ENCODE results near the gene ARFGEF2. TPM values are rescaled to one million over a fixed set of nuclear protein-coding genes. Genes with fewer than 3 reads are reported as not detected.

ARFGEF2 gene
- total RNA-seq, 1 experiment from 2014 or later: 22.2 TPM

GRCh38 chr20:48931527-48932374, 10.2 kb downstream of the ARFGEF2 start:
- no peak overlapping the region; a peak in 1 of 4 replicates for H3K4me3 ChIP-seq (replicated peaks in 1 of 2; ENCODE audit: low read depth in 1 of 2, low read length in 2 of 2)
- no peak overlapping the region for H2AFZ ChIP-seq (ENCODE audit: low read depth, low read length, poor library complexity, severe bottlenecking)
- ChIA-PET POLR2A (no interaction called here), CTCF (no interaction called here), RAD21 (ENCODE audit: low non-redundant PET in 1 of 2, low total read pairs in 2 of 2, uncharacterized antibody in 2 of 2, unreplicated experiment in 2 of 2) (no interaction called here)
- ATAC-seq (no peak), DNase-seq (ENCODE audit: low read depth, low spot score) (no peak)
- intact Hi-C loops (cut with micrococcal nuclease): no loop called here
- H3K9me3 ChIP-seq (ENCODE audit: control insufficient read depth in 1 of 2, insufficient read depth in 1 of 2, low read depth in 1 of 2, low read length in 2 of 2): no peaks in the 10 kb centered on the region
- peak overlapping the region; percentile 32 for H3K4me2 ChIP-seq (ENCODE audit: low read length)
- H3K4me1 ChIP-seq (ENCODE audit: control insufficient read depth in 1 of 2, insufficient read depth in 2 of 2, low read length in 2 of 2): peaks cover 4 to 39% of the 10 kb centered on the region in 2 experiments
- no peaks in the 10 kb centered on the region for H3K27me3 ChIP-seq (ENCODE audit: insufficient read depth, low read length)
- no peak overlapping the region for H3K9ac ChIP-seq (ENCODE audit: low read length)
- TF ChIP-seq ZFX (IDR thresholded peaks at IDR 0.05) (0 out of 2 replicates have a peak, but pooled peaks have one; percentile 21), SIN3A (IDR thresholded peaks at IDR 0.05; ENCODE audit: low read depth) (no peak)
- no peaks in the 10 kb centered on the region for H3K36me3 ChIP-seq (ENCODE audit: control insufficient read depth in 1 of 2, insufficient read depth in 2 of 2, low read length in 2 of 2)
- BruUV-seq (replicated peaks): no TSS peak
- peaks cover 66% of the 10 kb centered on the region for H3K79me2 ChIP-seq (ENCODE audit: insufficient read depth, low read length)
- H3K27ac ChIP-seq (ENCODE audit: low read depth, low read length): no peak overlapping the region
- H3K9me2 ChIP-seq (ENCODE audit: insufficient read depth): no peaks in the 10 kb centered on the region
- no peaks in the 10 kb centered on the region for H4K20me1 ChIP-seq (ENCODE audit: insufficient read depth)

- POLR2A ChIA-PET: no interaction called here
- CTCF ChIA-PET: no interaction called here
- intact Hi-C loops (cut with micrococcal nuclease): no loop called here
These were observed 10.9 kb downstream of the ARFGEF2 start for GRCh38 chr20:48932375-48932941.

More at GRCh38 chr20:48932375-48932941, 10.9 kb downstream of the ARFGEF2 start:
- H3K9ac ChIP-seq (ENCODE audit: low read length): no peak overlapping the region
- no peaks in the 10 kb centered on the region for H3K27me3 ChIP-seq (ENCODE audit: insufficient read depth, low read length)
- no peak overlapping the region for H2AFZ ChIP-seq (ENCODE audit: low read depth, low read length, poor library complexity, severe bottlenecking)
- DNase-seq (ENCODE audit: low read depth, low spot score) (no peak), ATAC-seq (peak; percentile 64)
- H3K79me2 ChIP-seq (ENCODE audit: insufficient read depth, low read length): peaks cover 62% of the 10 kb centered on the region
- RAD21 ChIA-PET (ENCODE audit: low non-redundant PET in 1 of 2, low total read pairs in 2 of 2, uncharacterized antibody in 2 of 2, unreplicated experiment in 2 of 2): no interaction called here
- no peaks in the 10 kb centered on the region for H3K36me3 ChIP-seq (ENCODE audit: control insufficient read depth in 1 of 2, insufficient read depth in 2 of 2, low read length in 2 of 2)
- peaks cover 4 to 39% of the 10 kb centered on the region in 2 experiments for H3K4me1 ChIP-seq (ENCODE audit: control insufficient read depth in 1 of 2, insufficient read depth in 2 of 2, low read length in 2 of 2)
- no peaks in the 10 kb centered on the region for H4K20me1 ChIP-seq (ENCODE audit: insufficient read depth)
- no peaks in the 10 kb centered on the region for H3K9me2 ChIP-seq (ENCODE audit: insufficient read depth)
- no peaks in the 10 kb centered on the region for H3K9me3 ChIP-seq (ENCODE audit: control insufficient read depth in 1 of 2, insufficient read depth in 1 of 2, low read depth in 1 of 2, low read length in 2 of 2)
- H3K27ac ChIP-seq (ENCODE audit: low read depth, low read length): 0 out of 2 replicates have a peak overlapping the region, but pooled peaks have one; percentile 11
- no TSS peak for BruUV-seq (replicated peaks)
- no peak for TF ChIP-seq REST (IDR thresholded peaks at IDR 0.05; ENCODE audit: low read depth)
- 0 out of 2 replicates have a peak, but pooled peaks have one; percentile 1 for TF ChIP-seq ZFX (IDR thresholded peaks at IDR 0.05)
- TF ChIP-seq FOSL1 (IDR thresholded peaks at IDR 0.05; ENCODE audit: low read depth): 0 out of 2 replicates have a peak, but pooled peaks have one; percentile 18
- TF ChIP-seq EZH2 (IDR thresholded peaks at IDR 0.05): no peak
- peak overlapping the region; percentile 32 for H3K4me2 ChIP-seq (ENCODE audit: low read length)
- H3K4me3 ChIP-seq (replicated peaks in 1 of 2; ENCODE audit: low read depth in 1 of 2, low read length in 2 of 2): no peak overlapping the region; a peak in 1 of 4 replicates
